Smooth muscle cell (in vitro differentiated cells): ENCODE results near the gene CMIP. TPM values are rescaled to one million over a fixed set of nuclear protein-coding genes. Genes with fewer than 3 reads are reported as not detected.

Experiments used
- DNase-seq: peaks from one replicate; lab custom pipeline; 2025; ENCODE audit not compliant: unreplicated experiment; lab: John Stamatoyannopoulos, UW
- H2AFZ ChIP-seq: fragments of 200-600 bp; sonication (generic); 2 replicates; pipeline ENCODE4 v1.6.0; 2016; ENCODE audit warnings: antibody characterized with exemption, low read depth, mild to moderate bottlenecking
- H3F3A ChIP-seq: fragments of 200-600 bp; sonication (generic); 2 replicates; pipeline ENCODE4 v1.6.0; 2017; ENCODE audit warnings: antibody characterized with exemption, low read depth
- H3K27ac ChIP-seq: fragments of 200-600 bp; sonication (generic); 2 replicates; pipeline ENCODE4 v1.5.1; 2016; ENCODE audit warnings: low read depth, mild to moderate bottlenecking
- H3K27me3 ChIP-seq: fragments of 200-600 bp; sonication (generic); 2 replicates; pipeline ENCODE4 v1.6.1; 2016; ENCODE audit warnings: low read depth, mild to moderate bottlenecking
- H3K36me3 ChIP-seq: fragments of 200-600 bp; sonication (generic); 2 replicates; pipeline ENCODE4 v1.5.1; 2016; ENCODE audit warnings: low read depth
- H3K4me1 ChIP-seq: fragments of 200-600 bp; sonication (generic); 2 replicates; pipeline ENCODE4 v1.5.1; 2016; ENCODE audit warnings: low read depth
- H3K4me2 ChIP-seq: fragments of 200-600 bp; sonication (generic); 2 replicates; pipeline ENCODE4 v1.6.0; 2016; ENCODE audit warnings: mild to moderate bottlenecking
- H3K4me3 ChIP-seq: fragments of 200-600 bp; sonication (generic); 2 replicates; pipeline ENCODE4 v1.5.1; 2016; ENCODE audit warnings: mild to moderate bottlenecking
- H3K79me2 ChIP-seq: fragments of 200-600 bp; sonication (generic); 2 replicates; pipeline ENCODE4 v1.6.0; 2016; ENCODE audit warnings: low read depth, mild to moderate bottlenecking
- H3K9ac ChIP-seq: fragments of 200-600 bp; sonication (generic); 2 replicates; pipeline ENCODE4 v1.6.0; 2016; ENCODE audit warnings: low read depth
- H3K9me3 ChIP-seq: fragments of 200-600 bp; sonication (generic); replicated peaks from 2 replicates; pipeline ENCODE4 v1.5.1; 2016; ENCODE audit warnings: low read depth
- H4K20me1 ChIP-seq: fragments of 200-600 bp; sonication (generic); 2 replicates; pipeline ENCODE4 v1.6.0; 2016; ENCODE audit warnings: low read depth
- CTCF ChIP-seq: fragments of 200-600 bp; sonication (generic); IDR thresholded peaks from 2 replicates; pipeline ENCODE4 v1.5.1; 2017; ENCODE audit warnings: borderline replicate concordance, mild to moderate bottlenecking, antibody characterized with exemption; ENCODE audit not compliant: insufficient read depth, poor library complexity, severe bottlenecking
- WGBS: methylation state at CpG from one replicate; pipeline ENCODE4 v1.1.7; 2016; ENCODE audit warnings: low lambda C conversion rate; 5-methylcytosine and 5-hydroxymethylcytosine counted together
- polyA plus RNA-seq: library from polyadenylated mRNA; unstranded; fragments of >200 nt; fragmentation: Nextera tagmentation; extraction: Ambion mirVana; gene quantifications from 2 replicates; pipeline ENCODE4 v1.2.1, GENCODE V29; 2016
- total RNA-seq: library from RNA; depleted of rRNA; stranded (reverse); fragments of >200 nt; gene quantifications from 2 replicates; pipeline ENCODE4 v1.2.3, GENCODE V29; 2014

The CMIP gene
- total and polyA plus RNA-seq, 2 experiments from 2014 or later, result 2.5 to 44.5 TPM

GRCh38 chr16:81494888-81495287 lies 50.3 kb downstream of the CMIP start:
- Histone ChIP-seq H3K4me3 (no peak overlapping the region), H3K4me2 (no peak overlapping the region), H4K20me1 (peaks cover 100% of the 10 kb centered on the region), H3K79me2 (peaks cover 91% of the 10 kb centered on the region), H3K9ac (no peak overlapping the region), H3K4me1 (no peaks in the 10 kb centered on the region), H3K9me3 (no peaks in the 10 kb centered on the region), H3F3A (peaks cover 3% of the 10 kb centered on the region), H3K36me3 (no peaks in the 10 kb centered on the region), H2AFZ (no peak overlapping the region), H3K27me3 (no peaks in the 10 kb centered on the region), H3K27ac (peak overlapping the region; percentile 83)
- 95% methylated on average over 4 of the region's 4 CpGs for WGBS
- TF ChIP-seq CTCF, result no peak
- no peak for DNase-seq

GRCh38 chr16:81495321-81496234 lies 51.0 kb downstream of the CMIP start:
- Histone ChIP-seq H3K4me1 (no peaks in the 10 kb centered on the region), H3K4me2 (no peak overlapping the region), H3K9me3 (no peaks in the 10 kb centered on the region), H3K79me2 (peaks cover 84% of the 10 kb centered on the region), H4K20me1 (peaks cover 98% of the 10 kb centered on the region), H2AFZ (no peak overlapping the region), H3K36me3 (no peaks in the 10 kb centered on the region), H3K9ac (no peak overlapping the region), H3K27ac (no peak overlapping the region), H3F3A (peaks cover 3% of the 10 kb centered on the region), H3K4me3 (no peak overlapping the region), H3K27me3 (no peaks in the 10 kb centered on the region)
- no peak for DNase-seq
- 84% methylated on average over 17 of the region's 17 CpGs for WGBS
- TF ChIP-seq CTCF, result no peak

- no peaks in the 10 kb centered on the region for H3K9me3 ChIP-seq
- H3K27ac ChIP-seq, result no peak overlapping the region
- no peak overlapping the region for H3K4me3 ChIP-seq
- peaks cover 80% of the 10 kb centered on the region for H3K79me2 ChIP-seq
- no peak overlapping the region for H2AFZ ChIP-seq
- H3K9ac ChIP-seq, result no peak overlapping the region
- H3K4me2 ChIP-seq, result no peak overlapping the region
- no peaks in the 10 kb centered on the region for H3K4me1 ChIP-seq
- WGBS, result 92% methylated on average over 7 of the region's 7 CpGs
- H3F3A ChIP-seq, result peaks cover 8% of the 10 kb centered on the region
- H4K20me1 ChIP-seq, result peaks cover 98% of the 10 kb centered on the region
- H3K36me3 ChIP-seq, result no peaks in the 10 kb centered on the region
- no peak for TF ChIP-seq CTCF
- H3K27me3 ChIP-seq, result no peaks in the 10 kb centered on the region
- DNase-seq, result no peak
Observed at GRCh38 chr16:81496321-81496720, 51.7 kb downstream of the CMIP start.
